ENCODE measurements around the gene EVPL. TPM values are rescaled to one million over a fixed set of nuclear protein-coding genes. Genes with fewer than 3 reads are reported as not detected.

EVPL gene
- total and polyA plus RNA-seq, 2 experiments from 2014 or later = 0.47 to 1.3 TPM

- TF ChIP-seq ZNF462 (CRISPR knock-in tag; IDR thresholded peaks at IDR 0.05) (no peak), CTCF (conservative IDR thresholded peaks at IDR 0.05; ENCODE audit: low read depth in 2 of 2) (peak; percentile 37 to 63), NANOG (IDR thresholded peaks at IDR 0.05; ENCODE audit: borderline replicate concordance) (no peak)
Observed at GRCh38 chr17:76075364-76076145, 48.4 kb upstream of the EVPL start (continued).

- Histone ChIP-seq H3K27ac (ENCODE audit: low read depth) (no peak within 1 kb of the TSS), H3K79me2 (replicated peaks; ENCODE audit: insufficient read depth) (peaks cover 25% of the 10 kb centered on the region), H3K4me2 (peak within 1 kb of the TSS; percentile 93), H2AFZ (peak within 1 kb of the TSS; percentile 98), H3K36me3 (ENCODE audit: insufficient read depth) (no peaks in the 10 kb centered on the region), H3F3A (replicated peaks; ENCODE audit: low read depth) (peaks cover 28% of the 10 kb centered on the region), H3K4me3 (peak within 1 kb of the TSS; percentile 66), H3K9me2 (ENCODE audit: insufficient read depth) (no peaks in the 10 kb centered on the region), H3K4me1 (ENCODE audit: insufficient read depth) (peaks cover 37% of the 10 kb centered on the region), H3K27me3 (ENCODE audit: insufficient read depth) (peaks cover 69% of the 10 kb centered on the region), H4K20me1 (replicated peaks; ENCODE audit: insufficient read depth) (peaks cover 12% of the 10 kb centered on the region)
- Mint-ChIP-seq H3K27me3 (ENCODE audit: insufficient read depth, low read depth, poor library complexity) (peaks cover 70% of the 10 kb centered on the region), H3K36me3 (ENCODE audit: low read depth) (no peaks in the 10 kb centered on the region; the same call in 1 of the 3 replicates), H3K4me3 (peak within 1 kb of the TSS; percentile 76), H3K4me1 (peaks cover 45% of the 10 kb centered on the region), H3K9me3 (no peaks in the 10 kb centered on the region; the same call in 1 of the 3 replicates), H3K27ac (no peak within 1 kb of the TSS)
- peak; percentile 80 for DNase-seq (ENCODE audit: low spot score)
- no peak for TF ChIP-seq REST (IDR thresholded peaks at IDR 0.05; ENCODE audit: unreplicated experiment)
- TF ChIP-seq EZH2 (IDR thresholded peaks at IDR 0.05; ENCODE audit: low read depth, unreplicated experiment) = peak; percentile 87
- TF ChIP-seq JUNB (IDR thresholded peaks at IDR 0.05; ENCODE audit: unreplicated experiment) = no peak
- peak; percentile 17 for ATAC-seq
Observed at GRCh38 chr17:76074390-76075363, 47.6 kb upstream of the EVPL start, which contains the start of gene GALR2. GALR2 (plus strand) TSS chr17:76074781; CDS start chr17:76074884, 103 bp downstream.

Measured in GM23338 (cell line).